ENCODE measurements around the gene ITGA11. TPM values are rescaled to one million over a fixed set of nuclear protein-coding genes. Genes with fewer than 3 reads are reported as not detected.

The ITGA11 gene
- total RNA-seq, 4 donors from 2014 or later, result 0.48 to 10.6 (median 2.6) TPM

GRCh38 chr15:68391121-68391520 is 40.8 kb downstream of the ITGA11 start:
- TF ChIP-seq CTCF (IDR thresholded peaks at IDR 0.05), result no peak
- DNase-seq (ENCODE audit: low spot score) (no peak), ATAC-seq (ENCODE audit: low FRiP score) (no peak)

- no peak for TF ChIP-seq CTCF (IDR thresholded peaks at IDR 0.05)
- no peak for ATAC-seq (ENCODE audit: low FRiP score)
- no peak for DNase-seq (ENCODE audit: low spot score)
Observed at GRCh38 chr15:68389936-68390817, 41.8 kb downstream of the ITGA11 start.

- no peak for ATAC-seq (ENCODE audit: low FRiP score)
- no peak for TF ChIP-seq CTCF (IDR thresholded peaks at IDR 0.05)
- DNase-seq (ENCODE audit: low spot score), result no peak
Observed at GRCh38 chr15:68389041-68389930, 42.7 kb downstream of the ITGA11 start.

- DNase-seq (ENCODE audit: low spot score), result no peak
- no peak for TF ChIP-seq CTCF (IDR thresholded peaks at IDR 0.05)
- ATAC-seq (ENCODE audit: low FRiP score), result no peak
Observed at GRCh38 chr15:68387381-68388143, 44.4 kb downstream of the ITGA11 start.

- no peak for TF ChIP-seq CTCF (IDR thresholded peaks at IDR 0.05)
- ATAC-seq (ENCODE audit: low FRiP score) (no peak), DNase-seq (ENCODE audit: low spot score) (no peak)
Observed at GRCh38 chr15:68386587-68387288, 45.2 kb downstream of the ITGA11 start.

All from omental fat pad (tissue), 4 donors.